Cardiac septum (tissue), 1 donor: ENCODE data around the gene GARIN5A. TPM values are rescaled to one million over a fixed set of nuclear protein-coding genes. Genes with fewer than 3 reads are reported as not detected.

Experiments
- DNase-seq: peaks from one replicate; pipeline ENCODE4 v3.0.0-alpha.2; 2020; ENCODE audit warnings: low spot score
- intact Hi-C: fragments of 100-400 bp; cut with DNase I; formaldehyde crosslinking; loops from one replicate; pipeline ENCODE4 v1.14.0; 2022
- total RNA-seq: library from RNA; stranded (reverse); fragmentation: NEBNext Ultra II Directional; extraction: Animal tissue kit (Norgen Biotek cat#: 25700); gene quantifications from one replicate; pipeline ENCODE4 v1.2.1, GENCODE V29; 2021
- donor health status: DM: no; HTN: no; CAD: no.

Gene GARIN5A
- total RNA-seq, 1 donor from 2014 or later, result 1.1 TPM

DNA sequence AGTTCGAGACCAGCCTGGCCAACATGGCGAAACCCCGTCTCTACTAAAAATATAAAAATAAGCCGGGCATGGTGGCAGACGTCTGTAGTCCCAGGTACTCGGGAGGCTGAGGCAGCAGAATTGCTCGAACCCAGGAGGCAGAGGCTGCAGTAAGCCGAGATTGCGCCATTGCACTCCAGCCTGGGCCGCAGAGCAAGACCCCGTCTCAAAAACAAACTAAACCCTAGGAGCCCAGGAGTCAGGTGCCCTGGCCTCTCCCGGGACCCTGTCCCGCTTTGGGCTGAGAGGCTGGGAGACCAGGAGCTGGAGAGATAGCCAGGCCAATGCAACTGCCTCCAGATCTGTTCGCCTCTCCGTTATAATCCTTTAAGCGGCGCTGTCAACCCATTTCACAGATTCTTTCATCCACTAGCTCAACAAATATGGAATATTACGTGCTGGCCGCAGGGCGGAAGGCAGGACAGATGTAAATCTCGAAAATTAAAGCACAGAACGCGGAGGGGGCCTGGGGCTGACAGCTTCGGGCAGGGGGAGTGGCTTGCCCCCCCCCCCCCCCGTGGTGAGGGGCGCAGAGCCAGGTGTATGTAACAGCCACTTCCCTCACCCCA, 49.2 kb downstream of the GARIN5A start:
- intact Hi-C loops, result no loop called here
- no peak for DNase-seq

DNA sequence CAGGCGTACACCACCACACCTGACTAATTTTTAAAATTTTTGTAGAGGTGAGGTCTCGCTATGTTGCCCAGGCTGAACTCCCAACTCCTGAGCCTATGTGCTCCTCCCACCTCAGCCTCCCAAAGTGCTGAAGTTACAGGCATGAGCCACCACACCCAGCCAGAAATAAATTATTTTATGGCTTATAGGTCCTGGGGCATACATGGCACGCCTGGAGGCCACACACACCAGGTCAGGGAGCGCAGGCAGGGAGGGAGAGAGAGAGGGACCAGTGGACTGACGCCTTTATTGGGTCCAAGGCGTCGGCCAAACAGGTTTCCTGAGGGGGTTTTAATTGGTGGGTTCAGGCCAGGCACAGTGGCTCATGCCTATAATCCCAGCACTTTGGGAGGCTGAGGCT, 51.1 kb downstream of the GARIN5A start:
- no peak for DNase-seq
- intact Hi-C loops, result no loop called here

DNA sequence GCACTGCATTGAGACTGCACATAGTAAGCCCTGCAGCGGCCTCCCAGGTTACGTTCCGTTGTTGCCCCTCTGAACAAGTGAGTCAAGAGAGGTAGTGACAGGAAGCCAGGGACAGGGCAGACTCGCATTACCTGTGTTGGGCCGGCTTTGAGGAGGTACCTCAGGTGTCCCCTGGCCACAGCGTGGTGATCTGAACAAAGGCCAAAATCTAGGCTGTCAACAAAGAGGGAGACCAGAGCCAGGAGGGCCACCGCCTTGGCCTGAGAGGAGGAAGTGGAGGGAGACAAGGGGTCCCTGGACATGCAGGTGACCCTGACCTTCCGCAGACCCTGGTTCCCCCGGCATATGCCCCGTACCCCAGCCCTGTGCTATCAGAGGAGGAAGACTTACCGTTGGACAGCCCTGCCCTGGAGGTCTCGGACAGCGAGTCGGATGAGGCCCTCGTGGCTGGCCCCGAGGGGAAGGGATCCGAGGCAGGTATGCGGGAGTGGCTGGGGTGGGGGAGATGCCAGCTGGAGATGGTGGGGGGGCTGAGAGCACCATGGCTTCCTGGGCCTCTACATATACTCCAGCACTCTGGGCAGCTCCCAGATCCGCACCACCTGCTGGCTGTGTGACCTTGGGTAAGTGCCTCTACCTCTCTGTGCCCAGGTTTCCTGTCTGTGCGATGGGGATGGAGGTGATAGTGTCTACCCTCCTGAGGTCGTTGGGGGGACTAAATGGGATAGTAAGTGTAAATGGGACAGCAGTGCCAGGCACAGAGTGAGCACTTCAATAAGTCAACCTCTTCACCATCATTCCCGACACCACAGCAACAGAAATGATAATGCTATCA, 53.2 kb downstream of the GARIN5A start:
- intact Hi-C loops, result no loop called here
- DNase-seq, result no peak

DNA sequence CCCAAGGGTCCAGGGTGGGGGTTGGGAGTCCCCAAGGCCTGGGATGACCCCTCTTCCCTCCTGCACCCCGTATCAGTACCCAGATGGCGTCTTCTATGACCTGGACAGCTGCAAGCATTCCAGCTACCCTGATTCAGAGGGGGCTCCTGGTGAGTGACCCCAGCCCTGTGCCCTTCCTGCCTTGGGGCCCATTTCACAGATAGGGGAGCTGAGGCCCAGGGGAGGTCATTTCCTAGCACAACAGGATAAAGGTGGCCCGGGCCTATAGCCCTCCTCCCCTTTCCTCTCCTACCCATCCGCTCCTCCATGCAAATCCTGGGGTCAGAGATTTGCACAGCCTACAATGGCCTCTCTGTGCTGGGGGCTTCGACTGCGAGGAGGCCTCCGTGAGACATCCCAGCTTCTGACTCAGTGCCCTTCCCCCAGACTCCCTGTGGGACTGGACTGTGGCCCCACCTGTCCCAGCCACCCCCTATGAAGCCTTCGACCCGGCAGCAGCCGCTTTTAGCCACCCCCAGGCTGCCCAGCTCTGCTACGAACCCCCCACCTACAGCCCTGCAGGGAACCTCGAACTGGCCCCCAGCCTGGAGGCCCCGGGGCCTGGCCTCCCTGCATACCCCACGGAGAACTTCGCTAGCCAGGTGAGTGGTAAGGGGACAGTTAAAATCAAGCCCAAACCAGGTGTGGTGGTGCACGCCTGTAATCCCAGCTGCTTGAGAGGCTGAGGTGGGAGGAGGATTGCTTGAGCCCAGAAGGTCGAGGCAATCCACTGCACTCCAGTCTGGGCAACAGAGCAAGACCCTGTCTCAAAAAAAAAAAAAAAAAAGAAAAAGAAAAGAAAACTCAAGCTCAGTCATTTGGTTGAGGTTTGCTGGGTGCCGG, 54.0 kb downstream of the GARIN5A start:
- DNase-seq, result no peak
- intact Hi-C loops, result no loop called here

DNA sequence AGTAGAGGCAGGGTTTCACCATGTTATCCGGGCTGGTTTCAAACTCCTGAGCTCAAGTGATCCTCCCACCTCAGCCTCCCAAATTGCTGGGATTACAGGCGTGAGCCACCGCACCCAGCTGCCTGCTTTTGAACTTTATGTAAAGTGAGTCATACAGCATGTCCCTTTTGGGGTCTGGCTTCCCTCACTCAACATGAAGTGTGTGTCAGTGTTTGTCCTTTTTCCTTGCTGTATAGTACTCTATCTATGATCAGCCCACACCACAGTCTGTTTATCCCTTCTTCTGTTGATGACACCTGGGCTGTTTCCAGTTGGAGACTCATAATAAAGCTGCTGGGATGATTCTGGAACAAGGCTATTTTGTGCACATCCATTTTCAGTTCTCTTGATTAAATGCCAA, 55.8 kb downstream of the GARIN5A start:
- DNase-seq, result no peak
- intact Hi-C loops, result no loop called here

DNA sequence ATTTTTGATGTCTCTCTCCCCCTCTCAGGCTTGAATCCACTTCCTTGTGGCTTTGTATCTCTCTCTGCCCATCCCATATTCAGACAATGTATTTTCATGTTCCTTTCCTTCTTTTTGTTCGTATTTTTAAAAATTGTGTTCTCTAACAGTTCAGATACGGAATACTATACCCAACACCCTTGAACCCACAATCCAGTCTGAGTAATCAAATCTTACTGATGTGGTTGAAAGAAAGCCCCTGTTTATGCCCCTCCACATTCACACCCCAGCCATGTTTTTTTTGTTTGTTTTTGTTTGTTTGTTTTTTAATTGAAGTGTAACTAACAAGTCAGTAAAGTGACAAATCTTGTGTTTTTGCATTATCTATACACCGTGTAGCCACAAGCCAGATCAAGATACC, 56.5 kb downstream of the GARIN5A start:
- intact Hi-C loops, result no loop called here
- no peak for DNase-seq

DNA sequence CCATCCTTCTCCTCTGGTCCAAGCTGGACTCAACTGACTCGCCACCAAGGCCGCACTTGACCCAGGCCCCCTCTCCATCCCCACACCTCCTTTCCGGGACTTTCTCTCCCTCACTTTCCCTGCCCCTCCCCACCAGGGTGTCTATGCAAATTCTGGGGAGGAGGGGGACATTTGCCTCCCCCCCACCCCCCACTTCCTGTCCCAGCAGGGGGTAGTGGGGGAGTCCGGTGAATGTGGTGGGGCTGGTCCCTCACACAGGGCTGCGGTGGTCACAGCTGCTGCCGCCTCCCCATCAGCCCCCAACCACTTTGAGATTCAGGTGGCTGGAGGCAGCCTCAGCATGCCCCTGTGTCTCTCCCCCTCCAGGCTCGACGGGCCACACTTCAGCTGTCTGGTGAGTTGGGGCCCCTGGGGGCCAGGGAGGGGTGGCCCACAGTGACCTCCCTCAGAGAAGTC, 57.0 kb downstream of the GARIN5A start:
- no peak for DNase-seq
- intact Hi-C loops, result no loop called here

DNA sequence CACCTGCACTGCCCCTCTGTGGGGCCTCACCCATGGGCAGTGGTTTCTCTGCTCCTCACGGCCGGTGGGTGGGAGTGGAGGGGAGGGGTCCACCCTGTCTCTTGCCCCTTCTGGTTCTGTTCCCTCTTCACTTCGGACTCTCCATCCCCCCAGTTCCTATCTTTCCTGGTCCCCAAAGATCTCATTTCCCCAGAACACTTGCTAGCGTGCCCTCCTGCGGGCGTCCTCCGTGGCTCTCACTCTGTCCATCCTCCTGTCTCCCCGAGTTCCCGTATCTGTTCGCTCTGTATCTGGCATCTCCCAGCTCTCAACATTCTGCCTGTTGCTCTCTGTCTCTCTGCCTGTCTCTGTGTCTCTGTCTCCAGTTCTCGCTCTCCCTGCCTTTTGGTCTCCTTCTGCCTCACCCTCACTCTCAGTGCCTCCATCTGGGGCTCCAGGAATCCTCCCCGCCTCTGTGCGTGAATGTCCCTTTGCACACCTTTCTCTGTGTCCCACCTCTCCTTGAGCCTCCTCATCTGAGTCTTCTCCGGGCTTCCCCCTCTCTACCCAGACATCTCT, 57.5 kb downstream of the GARIN5A start:
- no peak for DNase-seq
- intact Hi-C loops, result no loop called here

DNA sequence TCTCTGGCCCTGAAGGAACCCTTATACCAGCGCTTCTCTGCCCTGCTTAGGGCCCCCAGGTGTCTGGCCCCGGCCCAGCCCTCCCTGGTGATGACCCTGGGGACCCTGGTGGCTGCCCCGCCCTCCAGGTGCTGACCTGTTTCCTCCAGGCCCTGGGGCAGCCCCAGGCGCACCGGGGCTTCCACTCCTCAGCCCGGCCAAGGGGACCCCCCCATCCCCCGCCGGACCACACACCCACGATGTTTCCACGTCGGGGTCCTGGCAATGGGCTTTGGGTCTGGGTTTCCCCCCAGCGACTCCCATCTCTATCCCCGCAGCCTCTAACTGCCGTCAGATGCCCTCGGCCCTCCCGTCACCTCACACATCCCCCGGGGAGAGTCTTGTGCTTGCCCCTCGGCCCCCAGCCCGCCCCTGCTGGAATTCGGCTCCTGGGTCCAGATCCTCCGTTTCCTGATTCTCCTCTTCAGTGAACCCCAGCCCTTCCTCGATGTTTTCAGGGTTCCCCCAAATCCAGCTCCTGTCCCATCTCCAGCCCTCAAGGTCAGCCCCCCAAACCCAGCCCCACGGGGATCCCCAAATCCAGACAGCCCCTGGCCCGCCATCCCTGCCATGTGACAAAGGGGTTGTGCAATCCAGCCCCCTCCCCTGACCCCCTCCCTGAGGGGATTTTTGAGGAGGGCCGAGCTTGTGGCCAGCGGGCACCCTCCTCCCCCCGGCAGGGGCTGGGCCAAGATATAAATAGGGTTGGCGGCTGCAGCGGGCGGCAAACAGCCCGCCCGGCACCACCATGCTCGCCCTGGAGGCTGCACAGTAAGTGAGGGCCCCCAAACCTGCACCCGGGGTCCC, 58.2 kb downstream of the GARIN5A start, which contains the start of gene SPIB:
TSS of gene SPIB (plus strand) at position 763 of the 846 bp plus-strand sequence. CDS start at position 788, 25 bp downstream.
- no peak for DNase-seq
- intact Hi-C loops, result no loop called here

DNA sequence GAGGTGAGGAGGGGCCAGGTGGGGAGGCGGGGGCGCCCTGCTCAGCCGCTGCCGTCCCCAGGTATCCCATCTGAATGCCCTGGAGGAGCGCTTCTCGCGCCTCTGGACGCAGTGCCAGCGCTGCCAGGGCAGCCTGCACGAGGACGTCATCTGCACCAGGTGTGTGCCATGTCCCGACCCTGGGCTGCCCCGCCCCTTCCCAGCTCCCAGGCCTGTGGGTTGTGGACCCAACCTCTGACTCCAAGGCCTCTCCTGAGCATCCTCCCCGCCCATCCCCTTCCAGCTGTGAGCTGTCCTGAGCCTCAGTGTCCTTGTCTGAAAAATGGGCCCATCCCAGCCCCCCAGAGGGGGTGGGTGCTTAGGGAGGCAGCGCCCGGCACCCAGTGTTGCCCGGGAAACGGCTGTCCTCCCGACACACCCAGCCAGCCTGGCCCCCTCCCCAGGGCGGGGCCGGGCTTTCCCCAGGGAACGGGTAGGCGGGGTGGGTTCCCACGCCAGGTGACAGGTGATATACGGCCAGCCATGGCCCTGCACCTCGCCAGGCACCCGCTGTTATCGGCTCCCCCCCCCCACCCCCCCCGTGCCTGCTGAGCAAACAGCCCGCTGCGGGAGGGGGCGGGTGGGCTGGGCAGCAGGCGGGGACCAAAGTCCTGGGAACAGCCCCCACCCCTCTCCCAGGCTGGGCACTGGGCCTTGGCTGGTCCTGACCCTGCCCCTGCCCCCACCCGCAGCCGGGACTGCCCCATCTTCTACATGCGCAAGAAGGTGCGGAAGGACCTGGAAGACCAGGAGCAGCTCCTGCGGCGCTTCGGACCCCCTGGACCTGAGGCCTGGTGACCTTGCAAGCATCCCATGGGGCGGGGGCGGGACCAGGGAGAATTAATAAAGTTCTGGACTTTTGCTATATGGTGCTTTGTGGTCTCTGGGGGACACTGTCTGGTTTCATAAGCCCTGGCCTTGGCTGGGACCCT, 59.3 kb downstream of the GARIN5A start:
- DNase-seq, result no peak
- intact Hi-C loops, result no loop called here

Other genes starting within 250 kb of the GARIN5A start
- 3.8 TPM for gene KCNC3, start 147.5 kb downstream of the GARIN5A start, total RNA-seq
- 0.24 TPM for gene NAPSA, start 111.2 kb downstream of the GARIN5A start, total RNA-seq
- gene NR1H2, start 100.4 kb downstream of the GARIN5A start, total RNA-seq, result 86.3 TPM
- 8.0 TPM for gene POLD1, start 92.5 kb downstream of the GARIN5A start, total RNA-seq
- not detected for gene SPIB, start 57.9 kb downstream of the GARIN5A start, total RNA-seq
- gene MYBPC2, start 44.0 kb downstream of the GARIN5A start, total RNA-seq, result not detected
- 106 TPM for gene EMC10, start 341 bp downstream of the GARIN5A start, total RNA-seq
- 36.1 TPM for gene JOSD2, start 34.3 kb upstream of the GARIN5A start, total RNA-seq
- gene ASPDH, start 37.1 kb upstream of the GARIN5A start, total RNA-seq, result not detected
- gene LRRC4B, start 91.6 kb upstream of the GARIN5A start, total RNA-seq, result 0.81 TPM
- not detected for gene SYT3, start 163.0 kb upstream of the GARIN5A start, total RNA-seq
- 2.1 TPM for gene C19orf81, start 172.6 kb upstream of the GARIN5A start, total RNA-seq
- gene SHANK1, start 243.0 kb upstream of the GARIN5A start, total RNA-seq, result 1.3 TPM
- 5.1 TPM for gene CLEC11A, start 246.5 kb upstream of the GARIN5A start, total RNA-seq